Measurements from ENCODE around the gene TUBAL3. TPM values are rescaled to one million over a fixed set of nuclear protein-coding genes. Genes with fewer than 3 reads are reported as not detected.

The TUBAL3 gene
- total and polyA plus RNA-seq, 10 donors: not detected

GRCh38 chr10:5449823-5450222 lies 45.2 kb upstream of the TUBAL3 start:
- Histone ChIP-seq H3K27me3 (replicated peaks in 1 of 7) (no peaks in the 10 kb centered on the region), H3K27ac (peak overlapping the region in 3 of 8 donors; percentile 10 to 52 (median 16)), H3K4me1 (peaks cover 0 to 42% (median 25%) of the 10 kb centered on the region in 6 donors), H3K36me3 (peaks cover under 1 to 30% (median 20%) of the 10 kb centered on the region in 6 donors), H3K9me3 (no peaks in the 10 kb centered on the region), H3K4me3 (peak overlapping the region in 2 of 8 donors; percentile 7 to 37)
- intact Hi-C loops (cut with DNase I; ENCODE audit: low total_unique reads): loop anchor here (10.0 kb wide), 1 partner anchor 425 kb away; no protein-coding TSS in a partner anchor
- 70 to 78% (median 74%) methylated on average over 8 of the region's 8 CpGs for WGBS, 5 donors
- TF ChIP-seq POLR2A (IDR thresholded peaks at IDR 0.05) (no peak), POLR2AphosphoS5 (IDR thresholded peaks at IDR 0.05) (peak in 1 of 3 donors; percentile 29), CTCF (IDR thresholded peaks at IDR 0.05 in 8 of 11, conservative IDR thresholded peaks at IDR 0.05 in 3 of 11) (no peak)
- DNase-seq: no peak

- H3K27me3 ChIP-seq (replicated peaks in 1 of 7): no peaks in the 10 kb centered on the region
- H3K9me3 ChIP-seq: no peaks in the 10 kb centered on the region
- intact Hi-C loops (cut with DNase I; ENCODE audit: low total_unique reads): loop anchor here (10.0 kb wide), 1 partner anchor 426 kb away; no protein-coding TSS in a partner anchor
- peaks cover 0 to 42% (median 25%) of the 10 kb centered on the region in 6 donors for H3K4me1 ChIP-seq
- peaks cover 0 to 24% (median 14%) of the 10 kb centered on the region in 6 donors for H3K36me3 ChIP-seq
- H3K27ac ChIP-seq: peak overlapping the region in 1 of 8 donors; percentile 52
- no peak overlapping the region for H3K4me3 ChIP-seq
- TF ChIP-seq POLR2AphosphoS5 (IDR thresholded peaks at IDR 0.05) (no peak), POLR2A (IDR thresholded peaks at IDR 0.05) (no peak), CTCF (IDR thresholded peaks at IDR 0.05 in 8 of 11, conservative IDR thresholded peaks at IDR 0.05 in 3 of 11) (no peak)
- no peak for DNase-seq
- WGBS, 5 donors: 68 to 74% (median 70%) methylated on average over 2 of the region's 2 CpGs
Measured at GRCh38 chr10:5449227-5449626, 44.6 kb upstream of the TUBAL3 start.

GRCh38 chr10:5448333-5449001 lies 43.8 kb upstream of the TUBAL3 start:
- no peaks in the 10 kb centered on the region for H3K27me3 ChIP-seq (replicated peaks in 1 of 7)
- intact Hi-C loops (cut with DNase I; ENCODE audit: low total_unique reads): loop anchor here (10.0 kb wide), 1 partner anchor 426 kb away; no protein-coding TSS in a partner anchor
- H3K4me1 ChIP-seq: peaks cover 0 to 42% (median 25%) of the 10 kb centered on the region in 6 donors
- H3K36me3 ChIP-seq: peaks cover 0 to 17% (median 7%) of the 10 kb centered on the region in 6 donors
- no peak for DNase-seq
- H3K4me3 ChIP-seq: peak overlapping the region in 4 of 8 donors; percentile 9 to 41 (median 32)
- 81 to 94% (median 85%) methylated on average over 4 of the region's 4 CpGs for WGBS, 5 donors
- peak overlapping the region in 1 of 8 donors; percentile 53 for H3K27ac ChIP-seq
- no peak for TF ChIP-seq CTCF (IDR thresholded peaks at IDR 0.05 in 8 of 11, conservative IDR thresholded peaks at IDR 0.05 in 3 of 11)
- no peak for TF ChIP-seq POLR2A (IDR thresholded peaks at IDR 0.05)
- TF ChIP-seq POLR2AphosphoS5 (IDR thresholded peaks at IDR 0.05): no peak
- no peaks in the 10 kb centered on the region for H3K9me3 ChIP-seq

GRCh38 chr10:5447611-5448071 lies 43.0 kb upstream of the TUBAL3 start:
- intact Hi-C loops (cut with DNase I; ENCODE audit: low total_unique reads): loop anchor here (10.0 kb wide), 1 partner anchor 427 kb away; no protein-coding TSS in a partner anchor
- Histone ChIP-seq H3K36me3 (peaks cover 0 to 9% (median under 1%) of the 10 kb centered on the region in 6 donors), H3K27me3 (replicated peaks in 1 of 7) (no peaks in the 10 kb centered on the region), H3K9me3 (no peaks in the 10 kb centered on the region), H3K4me1 (peaks cover 0 to 42% (median 25%) of the 10 kb centered on the region in 6 donors), H3K27ac (peak overlapping the region in 3 of 8 donors; percentile 53 to 64 (median 61)), H3K4me3 (peak overlapping the region in 5 of 8 donors; percentile 23 to 65 (median 34))
- WGBS, 5 donors: 27 to 43% (median 33%) methylated on average over 5 of the region's 5 CpGs
- no peak for DNase-seq
- TF ChIP-seq POLR2A (IDR thresholded peaks at IDR 0.05) (no peak), CTCF (IDR thresholded peaks at IDR 0.05 in 8 of 11, conservative IDR thresholded peaks at IDR 0.05 in 3 of 11) (no peak), POLR2AphosphoS5 (IDR thresholded peaks at IDR 0.05) (no peak)

Data from spleen (tissue), 11 donors.